GM12801 (cell line): ENCODE results near the gene SLC7A6OS.
A peak's percentile ranks its signal among the peaks of the same experiment; 100 is the strongest.

Experiments used
- TF ChIP-seq, protein P1 (sequence below): IDR thresholded peaks from one replicate; pipeline ENCODE4 v1.5.1; 2011; ENCODE audit warnings: control low read depth; ENCODE audit not compliant: insufficient read length; ENCODE audit errors: extremely low read depth

The SLC7A6OS gene

DNA sequence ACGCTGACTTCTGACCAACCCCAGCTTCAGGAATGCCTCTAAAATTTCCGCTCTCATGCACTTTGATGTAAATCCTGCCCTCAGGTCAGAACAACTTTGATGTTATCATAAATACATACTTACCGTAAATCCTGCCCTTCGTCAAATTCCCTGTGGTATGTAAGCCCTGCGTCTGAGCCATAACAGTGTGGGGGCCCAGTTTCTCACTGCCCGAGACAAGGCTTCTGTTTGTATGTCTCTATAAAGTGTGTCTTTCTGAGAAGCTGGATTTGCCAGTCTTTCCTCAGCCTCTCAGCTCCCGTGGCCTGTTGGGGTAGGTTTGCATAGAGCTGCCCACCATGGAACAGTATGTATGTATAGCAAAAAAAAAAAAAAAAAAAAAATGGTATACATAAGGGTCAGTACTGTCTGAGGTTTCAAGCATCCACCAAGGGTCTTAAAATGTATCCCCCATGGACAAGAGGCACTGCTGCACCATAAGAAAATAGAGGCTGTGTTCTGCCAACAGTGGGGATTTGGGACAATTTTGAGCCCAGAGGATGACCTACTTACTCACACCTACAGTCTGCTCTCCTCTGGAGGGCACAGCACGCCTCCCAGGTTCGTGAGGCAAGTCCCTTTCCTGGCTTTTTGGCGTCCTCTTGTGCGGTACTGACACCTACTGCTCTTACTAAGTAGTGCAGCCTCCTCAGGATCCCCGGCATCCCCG lies 17.6 kb upstream of the SLC7A6OS start:
- TF ChIP-seq, protein P1, sequence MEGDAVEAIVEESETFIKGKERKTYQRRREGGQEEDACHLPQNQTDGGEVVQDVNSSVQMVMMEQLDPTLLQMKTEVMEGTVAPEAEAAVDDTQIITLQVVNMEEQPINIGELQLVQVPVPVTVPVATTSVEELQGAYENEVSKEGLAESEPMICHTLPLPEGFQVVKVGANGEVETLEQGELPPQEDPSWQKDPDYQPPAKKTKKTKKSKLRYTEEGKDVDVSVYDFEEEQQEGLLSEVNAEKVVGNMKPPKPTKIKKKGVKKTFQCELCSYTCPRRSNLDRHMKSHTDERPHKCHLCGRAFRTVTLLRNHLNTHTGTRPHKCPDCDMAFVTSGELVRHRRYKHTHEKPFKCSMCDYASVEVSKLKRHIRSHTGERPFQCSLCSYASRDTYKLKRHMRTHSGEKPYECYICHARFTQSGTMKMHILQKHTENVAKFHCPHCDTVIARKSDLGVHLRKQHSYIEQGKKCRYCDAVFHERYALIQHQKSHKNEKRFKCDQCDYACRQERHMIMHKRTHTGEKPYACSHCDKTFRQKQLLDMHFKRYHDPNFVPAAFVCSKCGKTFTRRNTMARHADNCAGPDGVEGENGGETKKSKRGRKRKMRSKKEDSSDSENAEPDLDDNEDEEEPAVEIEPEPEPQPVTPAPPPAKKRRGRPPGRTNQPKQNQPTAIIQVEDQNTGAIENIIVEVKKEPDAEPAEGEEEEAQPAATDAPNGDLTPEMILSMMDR: peak; percentile 32

DNA sequence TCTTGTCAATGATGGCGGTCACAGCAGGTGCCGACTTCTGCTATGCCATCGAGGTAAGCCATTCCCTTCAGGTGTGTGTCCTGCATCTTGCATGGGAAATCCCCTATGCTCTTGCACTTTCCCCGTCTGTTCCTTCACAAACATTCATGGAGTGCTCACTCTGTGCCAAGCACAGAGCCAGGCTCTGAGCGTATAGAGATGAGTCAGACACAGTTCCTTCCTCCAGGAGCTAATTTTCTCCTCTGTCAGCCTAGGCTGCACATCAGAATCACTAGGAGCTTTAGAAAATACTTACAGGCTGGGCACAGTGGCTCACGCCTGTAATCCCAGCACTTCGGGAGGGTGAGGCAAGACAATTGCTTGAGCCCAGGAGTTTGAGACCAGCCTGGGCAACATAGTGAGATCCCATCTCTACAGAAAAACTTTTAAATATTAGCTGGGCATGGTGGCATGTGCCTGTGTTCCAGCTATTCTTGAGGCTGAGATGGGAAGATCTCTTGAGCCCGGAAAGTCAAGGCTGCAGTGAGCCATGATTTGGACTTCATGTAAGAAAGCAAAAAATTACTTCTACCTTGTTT lies 14.1 kb upstream of the SLC7A6OS start:
- TF ChIP-seq, protein P1: no peak

DNA sequence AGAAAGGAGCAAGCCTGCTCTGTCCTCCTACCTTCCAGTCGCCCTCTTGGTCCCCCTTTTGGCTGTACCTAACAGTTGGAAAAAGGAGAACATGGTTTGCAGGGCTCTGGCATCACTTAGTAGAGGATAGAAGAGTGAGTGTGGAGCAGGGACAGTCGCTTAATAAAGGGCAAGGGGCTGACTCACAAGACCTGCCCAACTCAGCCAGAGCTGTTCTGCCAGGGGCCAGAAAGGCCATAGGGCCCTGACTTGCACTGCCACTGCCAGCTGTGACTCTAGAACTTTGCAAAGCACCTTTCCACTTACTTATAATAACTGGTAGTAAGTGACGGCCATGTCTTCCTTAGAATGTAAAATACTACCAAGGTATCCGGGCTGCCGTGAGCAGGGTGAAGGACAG lies 13.6 kb upstream of the SLC7A6OS start:
- TF ChIP-seq, protein P1: no peak

DNA sequence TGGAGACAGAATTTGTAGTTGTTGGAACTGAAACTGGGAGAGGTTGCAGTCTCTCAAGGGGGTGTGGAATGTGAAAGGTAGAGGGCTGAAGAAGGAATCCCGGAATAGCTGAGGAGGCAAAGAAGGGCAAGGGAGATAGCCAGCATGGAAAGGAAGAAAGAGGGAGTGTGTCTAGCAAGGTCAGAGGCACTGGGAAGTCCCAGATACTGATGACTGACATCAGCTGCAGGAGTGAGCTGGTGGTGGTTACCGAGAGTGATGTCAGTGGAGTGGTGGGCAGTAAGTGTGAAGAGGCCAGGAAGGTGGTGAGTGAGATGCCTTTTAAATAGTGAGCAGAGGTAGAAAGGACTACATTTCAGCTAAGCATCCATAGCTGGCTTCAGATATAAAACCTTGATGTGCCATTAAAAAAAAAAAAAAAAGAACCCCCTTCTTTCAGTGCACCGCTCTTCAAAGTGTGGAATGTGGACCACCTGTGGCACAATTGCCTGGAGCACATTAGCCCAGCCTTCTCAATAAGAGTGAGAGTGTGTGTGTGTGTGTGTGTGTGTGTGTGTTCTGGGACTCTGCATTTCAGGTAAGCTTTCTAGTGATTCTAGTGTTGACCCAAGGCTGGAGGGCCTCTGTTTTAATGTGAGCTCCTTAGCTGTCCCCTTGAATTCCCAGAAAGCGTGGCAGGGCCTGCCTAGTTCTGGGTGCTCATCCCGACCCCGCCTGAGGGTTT lies 8.6 kb upstream of the SLC7A6OS start:
- TF ChIP-seq, protein P1: no peak

DNA sequence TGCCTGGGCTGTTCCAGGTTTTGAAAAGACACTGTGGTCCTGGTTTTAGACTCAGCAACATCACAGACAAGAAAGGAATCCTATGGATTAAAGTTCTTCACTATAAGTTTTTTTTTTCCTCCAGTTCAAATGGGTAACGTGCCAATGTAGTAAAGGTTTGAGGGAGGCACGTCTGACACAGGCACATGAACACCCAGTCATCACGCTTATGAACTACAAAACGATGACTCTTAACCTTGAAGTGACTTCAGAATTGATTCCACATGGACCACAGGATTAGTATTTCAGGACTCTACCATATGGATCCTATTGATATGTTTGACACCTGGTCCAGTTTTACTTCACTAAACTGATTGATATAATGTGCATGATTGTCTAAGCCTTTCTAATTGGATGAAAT lies 2.4 kb upstream of the SLC7A6OS start:
- TF ChIP-seq, protein P1: no peak

DNA sequence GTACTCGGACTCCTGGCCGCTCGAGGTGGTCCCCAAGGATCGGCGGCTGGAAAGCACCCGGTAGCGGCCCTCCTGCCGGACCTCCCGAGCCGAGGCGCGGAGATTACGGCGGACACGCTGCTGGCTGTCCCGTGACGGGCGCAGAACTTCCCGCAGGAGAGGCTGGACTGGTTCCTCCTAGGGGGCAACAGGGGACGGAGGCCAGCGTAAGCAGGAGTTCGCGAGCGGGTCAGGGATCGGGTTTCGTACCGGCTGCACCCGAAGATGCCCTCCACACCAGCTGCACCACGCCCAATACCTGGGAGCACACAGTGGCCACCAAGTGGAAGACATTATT lies 341 bp downstream of the SLC7A6OS start:
- TF ChIP-seq, protein P1: no peak

DNA sequence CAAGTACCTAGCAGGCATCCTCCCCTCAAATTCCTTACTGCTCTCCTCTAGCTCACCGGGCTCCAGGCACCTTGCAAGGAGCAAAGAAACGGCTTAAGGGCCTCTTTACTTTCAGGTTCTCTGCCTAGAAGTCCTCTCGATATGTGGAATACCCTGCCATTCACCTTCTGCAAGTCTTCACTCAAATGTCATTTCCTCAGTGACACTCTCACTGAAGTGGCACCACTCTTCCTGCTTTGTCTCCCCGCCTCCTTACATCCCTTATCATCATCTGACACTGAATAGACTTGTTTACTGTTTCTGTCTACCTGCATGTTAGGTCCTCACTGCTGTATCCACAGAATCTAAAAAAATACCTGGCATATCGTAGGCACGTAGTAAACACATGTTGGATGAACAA lies 947 bp downstream of the SLC7A6OS start:
- TF ChIP-seq, protein P1: no peak
